Karpas-422 (cell line): ENCODE measurements around the gene NFATC3. TPM values are rescaled to one million over a fixed set of nuclear protein-coding genes. Genes with fewer than 3 reads are reported as not detected.

Experiments used
- DNase-seq: peaks from one replicate; pipeline ENCODE4 v3.0.0-alpha.2; 2015
- H2AFZ ChIP-seq: fragments of 200-600 bp; sonication (generic); 2 replicates; pipeline ENCODE4 v1.6.1; 2014; ENCODE audit warnings: antibody characterized with exemption, low read length, mixed read lengths
- H3K27ac ChIP-seq: fragments of 200-600 bp; sonication (generic); 2 replicates; pipeline ENCODE4 v1.5.1; 2014; ENCODE audit warnings: mild to moderate bottlenecking, low read length, moderate library complexity
- H3K27me3 ChIP-seq: fragments of 200-600 bp; sonication (generic); 2 replicates; pipeline ENCODE4 v1.6.1; 2014; ENCODE audit warnings: low read length, mixed read lengths
- H3K36me3 ChIP-seq: fragments of 200-600 bp; sonication (generic); 2 replicates; pipeline ENCODE4 v1.6.1; 2014; ENCODE audit warnings: low read length, mixed read lengths; ENCODE audit not compliant: insufficient read depth
- H3K4me1 ChIP-seq: fragments of 200-600 bp; sonication (generic); 2 replicates; pipeline ENCODE4 v1.6.1; 2014; ENCODE audit warnings: mild to moderate bottlenecking, low read length, mixed read lengths
- H3K4me2 ChIP-seq: fragments of 200-600 bp; sonication (generic); 2 replicates; pipeline ENCODE4 v1.6.1; 2014; ENCODE audit warnings: low read length, low read depth, mild to moderate bottlenecking; ENCODE audit not compliant: poor library complexity, severe bottlenecking
- H3K4me3 ChIP-seq: fragments of 200-600 bp; sonication (generic); 2 replicates; pipeline ENCODE4 v1.5.1; 2014; ENCODE audit warnings: mild to moderate bottlenecking, antibody characterized with exemption, low read length, mixed read lengths
- H3K79me2 ChIP-seq: fragments of 200-600 bp; sonication (generic); 2 replicates; pipeline ENCODE4 v1.6.1; 2014; ENCODE audit warnings: mild to moderate bottlenecking, low read length, mixed read lengths
- H3K9ac ChIP-seq: fragments of 200-600 bp; sonication (generic); 2 replicates; pipeline ENCODE4 v1.6.0; 2014; ENCODE audit warnings: low read length
- H3K9me2 ChIP-seq: fragments of 200-600 bp; sonication (generic), shearing (Covaris generic); replicated peaks from 2 replicates; pipeline ENCODE4 v1.6.0; 2014; ENCODE audit warnings: mild to moderate bottlenecking, low read length, moderate library complexity; ENCODE audit not compliant: insufficient read depth
- H3K9me3 ChIP-seq: fragments of 300-700, 200-600 bp; sonication (generic); 2 replicates; pipeline ENCODE4 v1.6.1; 2014; ENCODE audit warnings: low read length, mixed read lengths
- H4K20me1 ChIP-seq: fragments of 200-600 bp; sonication (generic); 2 replicates; pipeline ENCODE4 v1.6.1; 2014; ENCODE audit warnings: mild to moderate bottlenecking, antibody characterized with exemption, low read length, low read depth; ENCODE audit not compliant: insufficient read depth
- small RNA-seq: library from RNA; depleted of rRNA; stranded (forward); fragments of <200 nt; gene quantifications from one replicate; pipeline ENCODE3, GENCODE V24; 2014
- total RNA-seq: library from RNA; depleted of rRNA; stranded (reverse); fragments of >200 nt; shearing (Covaris generic); gene quantifications from 2 replicates; pipeline ENCODE4 v1.2.3, GENCODE V29; 2014; ENCODE audit warnings: low replicate concordance; rRNA removed

Gene NFATC3
- total RNA-seq, 1 experiment from 2014 or later = 72.3 TPM

DNA sequence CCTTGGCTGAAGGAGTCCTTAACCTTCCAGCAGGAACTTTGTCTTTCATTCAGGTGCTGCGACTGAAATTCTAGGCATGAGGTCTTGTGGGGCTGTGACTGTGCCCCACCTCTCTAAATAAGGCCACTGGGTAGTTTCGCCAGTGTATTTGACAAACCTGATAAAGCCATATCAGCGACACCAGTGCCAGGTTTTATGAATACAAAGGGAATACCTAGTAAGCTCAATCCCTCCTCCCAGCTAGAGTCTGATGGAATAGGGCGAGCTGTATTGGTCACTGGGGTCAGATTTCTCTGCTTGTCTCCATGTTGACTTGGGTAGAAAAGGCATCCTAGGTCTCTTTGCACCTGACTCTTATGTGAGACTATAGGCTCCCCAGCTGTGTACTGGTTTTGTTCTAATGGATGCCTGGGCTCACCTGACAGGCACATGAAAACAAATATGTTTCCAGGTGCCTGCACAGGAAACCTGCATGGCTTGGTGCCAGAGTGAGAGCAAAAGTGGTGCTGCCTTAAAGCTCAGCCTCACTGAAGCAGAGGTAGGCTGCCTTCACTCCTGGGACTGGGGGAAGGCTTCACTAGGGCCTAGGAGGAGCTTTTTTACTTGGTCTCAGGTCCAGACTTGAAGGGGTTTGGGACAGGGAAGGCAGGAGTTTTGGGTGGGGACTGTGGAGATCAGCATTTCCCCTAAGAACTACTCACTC, 187.5 kb downstream of the NFATC3 start:
- Histone ChIP-seq H3K9me2 (no peaks in the 10 kb centered on the region), H3K9me3 (no peaks in the 10 kb centered on the region), H3K79me2 (peaks cover 87% of the 10 kb centered on the region), H3K36me3 (peaks cover 35% of the 10 kb centered on the region), H3K4me1 (peaks cover 72% of the 10 kb centered on the region), H4K20me1 (peaks cover 22% of the 10 kb centered on the region; the same call in 1 of the 2 replicates), H3K9ac (peak overlapping the region; percentile 34), H3K4me3 (no peak overlapping the region; the same call in 1 of the 2 replicates), H2AFZ (no peak overlapping the region), H3K4me2 (peak overlapping the region; percentile 40), H3K27me3 (no peaks in the 10 kb centered on the region), H3K27ac (peak overlapping the region; percentile 79)
- DNase-seq = no peak

DNA sequence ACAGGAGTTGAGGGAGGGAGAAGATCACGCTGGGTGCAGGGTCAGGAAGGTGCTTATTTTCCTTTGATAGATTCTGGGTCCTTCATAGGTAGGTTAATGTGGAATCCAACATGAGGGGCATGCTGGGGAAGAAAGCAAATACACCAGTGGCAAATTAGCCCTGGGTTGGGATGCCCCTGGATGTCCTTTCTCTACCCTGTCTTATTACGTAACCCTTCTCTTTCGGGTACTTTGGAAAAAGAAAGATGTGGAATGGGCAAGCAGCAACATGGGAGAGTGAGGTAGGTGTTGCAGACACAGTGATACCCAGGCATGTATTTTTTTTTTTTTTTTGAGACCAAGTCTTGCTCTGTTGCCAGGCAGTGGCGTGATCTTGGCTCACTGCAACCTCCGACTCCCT, 188.3 kb downstream of the NFATC3 start:
- H2AFZ ChIP-seq = no peak overlapping the region
- H3K27ac ChIP-seq = peak overlapping the region; percentile 79
- DNase-seq = no peak
- no peaks in the 10 kb centered on the region for H3K9me2 ChIP-seq
- H4K20me1 ChIP-seq = 0 out of 2 replicates have a peak, but pooled peaks cover 17% of the 10 kb centered on the region
- peaks cover 64% of the 10 kb centered on the region for H3K4me1 ChIP-seq
- H3K27me3 ChIP-seq = no peaks in the 10 kb centered on the region
- H3K4me3 ChIP-seq = no peak overlapping the region
- H3K9me3 ChIP-seq = no peaks in the 10 kb centered on the region
- peaks cover 27% of the 10 kb centered on the region for H3K36me3 ChIP-seq
- H3K79me2 ChIP-seq = peaks cover 79% of the 10 kb centered on the region
- no peak overlapping the region for H3K4me2 ChIP-seq
- peak overlapping the region; percentile 34; the same call in 1 of the 2 replicates for H3K9ac ChIP-seq

DNA sequence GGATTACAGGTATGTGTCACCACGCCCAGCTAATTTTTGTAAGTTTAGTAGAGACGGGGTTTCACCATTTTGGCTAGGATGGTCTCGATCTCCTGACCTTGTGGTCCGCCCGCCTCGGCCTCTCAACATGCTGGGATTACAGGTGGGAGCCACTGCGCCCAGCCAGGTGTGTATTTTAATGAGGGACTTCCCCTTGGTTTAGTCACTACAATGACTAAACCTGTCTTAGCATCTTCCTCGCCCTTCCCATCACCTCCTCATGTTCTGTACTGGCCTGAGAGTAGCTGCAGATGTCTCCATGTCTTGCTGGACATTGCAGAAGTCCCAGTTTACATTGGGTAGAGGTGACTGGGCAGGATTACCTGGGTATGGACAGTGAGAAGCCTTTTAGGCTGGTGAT, 188.7 kb downstream of the NFATC3 start:
- Histone ChIP-seq H3K79me2 (peaks cover 74% of the 10 kb centered on the region), H3K4me2 (no peak overlapping the region), H3K9me3 (no peaks in the 10 kb centered on the region), H3K9me2 (no peaks in the 10 kb centered on the region), H2AFZ (no peak overlapping the region), H3K27ac (peak overlapping the region; percentile 90), H3K4me3 (no peak overlapping the region), H3K9ac (no peak overlapping the region), H3K27me3 (no peaks in the 10 kb centered on the region), H4K20me1 (0 out of 2 replicates have a peak, but pooled peaks cover 17% of the 10 kb centered on the region), H3K4me1 (peaks cover 60% of the 10 kb centered on the region), H3K36me3 (peaks cover 27% of the 10 kb centered on the region)
- DNase-seq = no peak

DNA sequence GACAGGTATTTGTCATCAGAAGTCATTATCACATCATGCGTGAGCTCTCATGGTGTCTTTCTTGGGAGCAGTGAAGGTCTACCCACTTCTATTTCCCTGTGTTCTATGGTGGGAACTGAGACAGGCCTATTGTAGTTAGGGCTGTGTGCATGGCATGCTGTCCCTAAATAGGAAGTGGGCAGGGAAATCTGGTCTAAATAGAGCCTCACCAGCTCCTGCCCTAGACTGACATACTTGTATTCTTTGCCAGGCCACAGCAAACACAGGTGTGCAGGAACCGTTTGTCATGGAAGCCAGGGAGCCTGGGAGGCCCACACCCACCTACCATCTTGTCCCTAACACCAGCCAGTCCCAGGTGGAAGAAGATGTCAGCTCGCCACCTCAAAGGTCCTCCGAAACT, 189.3 kb downstream of the NFATC3 start:
- Histone ChIP-seq H3K4me2 (peak overlapping the region; percentile 81), H4K20me1 (0 out of 2 replicates have a peak, but pooled peaks cover 14% of the 10 kb centered on the region), H3K4me1 (peaks cover 59% of the 10 kb centered on the region), H3K9ac (peak overlapping the region; percentile 6; the same call in 1 of the 2 replicates), H2AFZ (no peak overlapping the region), H3K4me3 (no peak overlapping the region), H3K27me3 (no peaks in the 10 kb centered on the region), H3K79me2 (peaks cover 74% of the 10 kb centered on the region), H3K9me3 (no peaks in the 10 kb centered on the region), H3K9me2 (no peaks in the 10 kb centered on the region), H3K27ac (peak overlapping the region; percentile 90), H3K36me3 (peaks cover 24% of the 10 kb centered on the region)
- no peak for DNase-seq

DNA sequence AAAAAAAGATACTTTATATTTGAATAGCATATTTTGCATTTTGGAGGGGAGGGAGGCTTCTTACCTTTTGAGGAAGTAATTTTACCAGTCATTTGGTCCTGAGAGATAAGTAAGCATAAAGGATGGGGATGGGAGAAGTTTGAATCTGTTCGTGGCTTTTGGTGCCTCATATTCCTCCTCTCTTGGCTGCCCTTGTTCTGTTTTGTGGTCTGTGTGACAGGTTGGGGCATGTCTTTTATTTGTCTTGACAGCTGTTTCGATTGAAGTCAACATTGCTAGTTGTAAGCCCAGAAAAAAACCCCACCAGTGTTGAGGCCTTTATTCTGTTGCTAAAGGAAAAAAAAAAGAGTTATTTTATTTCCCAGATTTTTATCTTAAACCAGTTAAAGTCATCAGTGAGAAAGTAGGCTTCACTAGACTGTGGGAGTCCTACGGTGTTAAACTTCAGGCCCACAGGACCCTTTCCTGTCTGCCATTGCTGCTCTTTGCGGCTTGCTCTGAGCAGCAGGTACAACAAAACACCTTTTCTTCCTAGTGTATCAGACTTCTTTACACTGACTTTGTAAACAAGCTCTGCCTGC, 190.5 kb downstream of the NFATC3 start:
- Histone ChIP-seq H3K4me1 (peaks cover 65% of the 10 kb centered on the region), H3K9me2 (no peaks in the 10 kb centered on the region), H2AFZ (no peak overlapping the region), H3K27me3 (no peaks in the 10 kb centered on the region), H3K79me2 (peaks cover 72% of the 10 kb centered on the region), H3K4me3 (peak overlapping the region; percentile 43), H3K9ac (peak overlapping the region; percentile 56), H3K27ac (peak overlapping the region; percentile 90), H3K36me3 (peaks cover 19% of the 10 kb centered on the region), H3K9me3 (no peaks in the 10 kb centered on the region), H4K20me1 (0 out of 2 replicates have a peak, but pooled peaks cover 7% of the 10 kb centered on the region), H3K4me2 (peak overlapping the region; percentile 81)
- DNase-seq = peak; percentile 91

DNA sequence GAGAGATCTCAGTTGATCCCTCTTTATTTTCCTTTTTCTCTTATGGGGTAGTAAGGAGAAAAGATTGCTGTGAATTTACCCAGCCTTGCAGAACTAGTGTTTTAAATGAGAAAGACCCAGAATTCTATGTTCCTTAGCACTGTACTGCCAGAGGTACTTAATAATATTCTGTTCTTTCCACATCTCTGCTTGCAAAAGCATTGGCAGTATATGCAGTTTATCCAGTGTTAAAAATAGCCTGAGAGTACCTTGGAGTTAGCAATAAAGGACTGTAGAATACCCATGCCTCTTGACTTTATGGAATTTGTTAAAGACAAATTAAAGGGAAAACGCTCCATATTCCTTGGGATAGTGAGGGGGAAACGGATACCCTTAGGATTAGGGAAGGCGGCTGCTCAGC, 191.1 kb downstream of the NFATC3 start:
- H3K4me2 ChIP-seq = peak overlapping the region; percentile 81
- DNase-seq = no peak
- peaks cover 19% of the 10 kb centered on the region for H3K36me3 ChIP-seq
- peak overlapping the region; percentile 90 for H3K27ac ChIP-seq
- H3K27me3 ChIP-seq = no peaks in the 10 kb centered on the region
- no peak overlapping the region for H2AFZ ChIP-seq
- H3K9ac ChIP-seq = peak overlapping the region; percentile 56
- H3K9me3 ChIP-seq = no peaks in the 10 kb centered on the region
- no peaks in the 10 kb centered on the region for H3K9me2 ChIP-seq
- peaks cover 70% of the 10 kb centered on the region for H3K79me2 ChIP-seq
- H4K20me1 ChIP-seq = 0 out of 2 replicates have a peak, but pooled peaks cover 7% of the 10 kb centered on the region
- H3K4me3 ChIP-seq = no peak overlapping the region
- peaks cover 70% of the 10 kb centered on the region for H3K4me1 ChIP-seq

Small RNAs within 50 kb of the gene (small RNA-seq; reads per million reads assigned to genes)
- gene RF00019 (not detected), gene RF00554 (not detected)

Other genes with a start within 250 kb of the NFATC3 start
- 57.1 and 89.9 TPM in 2 replicates for gene THAP11, start 243.1 kb upstream of the NFATC3 start, total RNA-seq
- 179 and 237 TPM in 2 replicates for gene NUTF2, start 238.4 kb upstream of the NFATC3 start, total RNA-seq
- 22.0 and 36.0 TPM in 2 replicates for gene CENPT, start 237.7 kb upstream of the NFATC3 start, total RNA-seq
- 46.4 and 52.1 TPM in 2 replicates for gene EDC4, start 212.3 kb upstream of the NFATC3 start, total RNA-seq
- 0.56 TPM in 1 of 2 replicates, not detected in the other for gene NRN1L, start 200.5 kb upstream of the NFATC3 start, total RNA-seq
- gene PSKH1, start 192.1 kb upstream of the NFATC3 start, total RNA-seq = 7.2 and 14.2 TPM in 2 replicates
- 1.0 and 1.6 TPM in 2 replicates for gene CTRL, start 153.5 kb upstream of the NFATC3 start, total RNA-seq
- 92.4 and 264 TPM in 2 replicates for gene PSMB10, start 148.5 kb upstream of the NFATC3 start, total RNA-seq
- 1.1 and 1.3 TPM in 2 replicates for gene LCAT, start 141.2 kb upstream of the NFATC3 start, total RNA-seq
- gene SLC12A4, start 116.7 kb upstream of the NFATC3 start, total RNA-seq = 11.0 and 15.4 TPM in 2 replicates
- gene DPEP3, start 104.9 kb upstream of the NFATC3 start, total RNA-seq = not detected in 2 replicates
- gene DPEP2, start 85.9 kb upstream of the NFATC3 start, total RNA-seq = not detected in 2 replicates
- not detected in 2 replicates for gene DPEP2NB, start 69.5 kb upstream of the NFATC3 start, total RNA-seq
- gene DDX28, start 62.1 kb upstream of the NFATC3 start, total RNA-seq = 10.8 and 20.9 TPM in 2 replicates
- 23.7 and 35.8 TPM in 2 replicates for gene DUS2, start 62.1 kb upstream of the NFATC3 start, total RNA-seq
- gene ESRP2, start 150.8 kb downstream of the NFATC3 start, total RNA-seq = not detected in 2 replicates
- gene PLA2G15, start 160.0 kb downstream of the NFATC3 start, total RNA-seq = 8.7 and 14.3 TPM in 2 replicates
- gene SLC7A6, start 179.2 kb downstream of the NFATC3 start, total RNA-seq = 44.2 and 83.2 TPM in 2 replicates
- gene SLC7A6OS, start 225.6 kb downstream of the NFATC3 start, total RNA-seq = 13.3 and 28.0 TPM in 2 replicates
- 43.9 and 44.6 TPM in 2 replicates for gene PRMT7, start 225.6 kb downstream of the NFATC3 start, total RNA-seq